DND-41 (cell line): ENCODE data around the gene MTTP.

Experiments used
- ATAC-seq: fragments of 200-7000 bp; cut with Tn5 transposase; 3 replicates; pipeline ENCODE4 v1.9.1; 2021; ENCODE audit warnings: low read depth; ENCODE audit not compliant: insufficient read depth
- DNase-seq: peaks from one replicate; pipeline ENCODE4 v3.0.0-alpha.2; 2020
- H2AFZ ChIP-seq: 2 replicates; pipeline ENCODE4 v1.6.0; 2012; ENCODE audit warnings: low read depth, low read length
- H3K27ac ChIP-seq: 2 replicates; pipeline ENCODE4 v1.5.1; 2012; ENCODE audit warnings: low read length, inconsistent platforms
- H3K27me3 ChIP-seq: fragments of 200-600 bp; sonication (generic); 2 replicates; pipeline ENCODE4 v1.6.0; 2012; ENCODE audit warnings: low read length, mild to moderate bottlenecking, inconsistent platforms; ENCODE audit not compliant: insufficient read depth, poor library complexity
- H3K36me3 ChIP-seq: 2 replicates; pipeline ENCODE4 v1.5.1; 2012; ENCODE audit warnings: low read length, inconsistent platforms; ENCODE audit not compliant: insufficient read depth
- H3K4me1 ChIP-seq: 2 replicates; pipeline ENCODE4 v1.5.1; 2012; ENCODE audit warnings: mild to moderate bottlenecking, low read length; ENCODE audit not compliant: insufficient read depth
- H3K4me2 ChIP-seq: 2 replicates; pipeline ENCODE4 v1.6.0; 2012; ENCODE audit warnings: mild to moderate bottlenecking, moderate library complexity, low read length, inconsistent platforms; ENCODE audit not compliant: insufficient read depth
- H3K4me3 ChIP-seq, 2 experiments: fragments of 200-600 bp in 1 of 2; shearing (Covaris generic) in 1 of 2; 2 replicates each; pipeline ENCODE4 v1.5.1; 2012 to 2016; ENCODE audit warnings: inconsistent platforms in 2 of 2, low read length in 2 of 2, mild to moderate bottlenecking in 2 of 2, low read depth in 1 of 2, moderate library complexity in 1 of 2
- H3K79me2 ChIP-seq: 2 replicates; pipeline ENCODE4 v1.6.0; 2012; ENCODE audit warnings: low read length, inconsistent platforms; ENCODE audit not compliant: insufficient read depth
- H3K9ac ChIP-seq: 2 replicates; pipeline ENCODE4 v1.6.0; 2012; ENCODE audit warnings: low read depth, mild to moderate bottlenecking, inconsistent platforms, low read length, moderate library complexity
- H3K9me3 ChIP-seq: 2 replicates; pipeline ENCODE4 v1.5.1; 2012; ENCODE audit warnings: low read length, moderate library complexity, mild to moderate bottlenecking, inconsistent platforms; ENCODE audit not compliant: insufficient read depth, severe bottlenecking
- H4K20me1 ChIP-seq: 2 replicates; pipeline ENCODE4 v1.6.0; 2012; ENCODE audit warnings: low read length; ENCODE audit not compliant: insufficient read depth
- CTCF ChIP-seq: IDR thresholded peaks from 2 replicates; pipeline ENCODE4 v1.5.1; 2012; ENCODE audit warnings: borderline replicate concordance, low read length, moderate library complexity, mild to moderate bottlenecking; ENCODE audit not compliant: poor library complexity, severe bottlenecking; ENCODE audit errors: extremely low read depth
- EZH2 ChIP-seq: IDR thresholded peaks from 3 replicates; pipeline ENCODE4 v1.6.1; 2012; ENCODE audit warnings: borderline replicate concordance, low read depth, mild to moderate bottlenecking, moderate library complexity, low read length, inconsistent platforms; ENCODE audit not compliant: severe bottlenecking

The MTTP gene

GRCh38 chr4:99608417-99608816 is 33.8 kb downstream of the MTTP start:
- Histone ChIP-seq H3K4me3 (no peak overlapping the region), H3K4me1 (no peaks in the 10 kb centered on the region), H3K9me3 (no peaks in the 10 kb centered on the region), H3K27ac (no peak overlapping the region), H3K9ac (no peak overlapping the region), H3K4me2 (no peak overlapping the region), H3K36me3 (no peaks in the 10 kb centered on the region), H4K20me1 (no peaks in the 10 kb centered on the region), H3K27me3 (peaks cover 8% of the 10 kb centered on the region), H3K79me2 (no peaks in the 10 kb centered on the region), H2AFZ (no peak overlapping the region)
- TF ChIP-seq EZH2: no peak
- TF ChIP-seq CTCF: no peak
- no peak for ATAC-seq
- no peak for DNase-seq

- no peak overlapping the region for H2AFZ ChIP-seq
- no peaks in the 10 kb centered on the region for H4K20me1 ChIP-seq
- ATAC-seq (no peak), DNase-seq (no peak)
- H3K27ac ChIP-seq: no peak overlapping the region
- H3K4me3 ChIP-seq: no peak overlapping the region
- no peak overlapping the region for H3K9ac ChIP-seq
- H3K9me3 ChIP-seq: no peaks in the 10 kb centered on the region
- no peak overlapping the region for H3K4me2 ChIP-seq
- TF ChIP-seq CTCF (no peak), EZH2 (no peak)
- H3K79me2 ChIP-seq: no peaks in the 10 kb centered on the region
- no peaks in the 10 kb centered on the region for H3K36me3 ChIP-seq
- peaks cover 8% of the 10 kb centered on the region for H3K27me3 ChIP-seq
- H3K4me1 ChIP-seq: no peaks in the 10 kb centered on the region
These were observed 36.1 kb downstream of the MTTP start for GRCh38 chr4:99610605-99611175.

GRCh38 chr4:99612281-99612680 is 37.7 kb downstream of the MTTP start:
- H3K27me3 ChIP-seq: peaks cover 2% of the 10 kb centered on the region
- no peak overlapping the region for H3K4me2 ChIP-seq
- no peak overlapping the region for H3K9ac ChIP-seq
- no peaks in the 10 kb centered on the region for H3K36me3 ChIP-seq
- no peak overlapping the region for H2AFZ ChIP-seq
- no peak overlapping the region for H3K27ac ChIP-seq
- TF ChIP-seq CTCF: no peak
- no peak for TF ChIP-seq EZH2
- no peaks in the 10 kb centered on the region for H3K79me2 ChIP-seq
- no peak overlapping the region for H3K4me3 ChIP-seq
- H3K4me1 ChIP-seq: no peaks in the 10 kb centered on the region
- no peaks in the 10 kb centered on the region for H4K20me1 ChIP-seq
- no peaks in the 10 kb centered on the region for H3K9me3 ChIP-seq
- ATAC-seq (no peak), DNase-seq (no peak)

GRCh38 chr4:99612704-99613103 is 38.1 kb downstream of the MTTP start:
- Histone ChIP-seq H3K79me2 (no peaks in the 10 kb centered on the region), H4K20me1 (no peaks in the 10 kb centered on the region), H3K36me3 (no peaks in the 10 kb centered on the region), H3K9ac (no peak overlapping the region), H3K4me2 (no peak overlapping the region), H3K27ac (no peak overlapping the region), H3K4me1 (no peaks in the 10 kb centered on the region), H3K9me3 (no peaks in the 10 kb centered on the region), H3K27me3 (peaks cover 2% of the 10 kb centered on the region), H3K4me3 (no peak overlapping the region), H2AFZ (no peak overlapping the region)
- DNase-seq: no peak
- TF ChIP-seq CTCF (no peak), EZH2 (no peak)
- ATAC-seq: no peak
